HG02642 (cell line): ENCODE results near the gene VPS13D.

Experiments used
- ATAC-seq: cut with Tn5 transposase; IDR thresholded peaks from one replicate; pipeline ENCODE4 v1.9.1; 2021; ENCODE audit warnings: mild to moderate bottlenecking; ENCODE audit not compliant: unreplicated experiment, poor library complexity

The VPS13D gene

GRCh38 chr1:12556368-12556930 is 326.6 kb downstream of the VPS13D start:
- no peak for ATAC-seq

- no peak for ATAC-seq
Observed at GRCh38 chr1:12556957-12557935, 327.4 kb downstream of the VPS13D start.

- ATAC-seq = no peak
Observed at GRCh38 chr1:12561121-12561520, 331.3 kb downstream of the VPS13D start.
